ENCODE results near the gene ABTB2. TPM values are rescaled to one million over a fixed set of nuclear protein-coding genes. Genes with fewer than 3 reads are reported as not detected.

The ABTB2 gene
- polyA plus RNA-seq, 3 donors = 6.8 to 17.4 (median 8.0) TPM

GRCh38 chr11:34373727-34374126 lies 15.9 kb upstream of the ABTB2 start:
- no peak for DNase-seq (ENCODE audit: extremely low read depth in 1 of 11, low read depth in 9 of 11, low spot score in 4 of 11)

DNA sequence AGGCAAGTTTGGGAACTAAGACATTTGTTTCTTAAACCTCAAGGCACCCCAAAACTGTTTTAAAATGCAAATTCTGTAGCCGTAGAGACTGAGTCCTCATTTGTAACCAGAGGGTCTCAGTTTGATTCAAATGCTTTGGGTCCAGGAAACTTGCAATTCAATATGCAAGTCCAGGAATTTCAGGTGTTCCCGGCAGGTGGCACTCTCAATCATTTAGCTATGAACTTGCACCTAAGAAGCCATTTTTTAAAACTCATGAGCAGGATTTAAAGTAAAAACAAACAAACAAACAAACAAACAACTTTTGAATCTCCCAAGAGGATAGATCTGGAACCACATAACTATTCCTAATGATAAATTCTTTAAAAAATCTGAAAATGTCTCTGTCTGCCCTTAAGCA lies 8.7 kb upstream of the ABTB2 start:
- no peak for DNase-seq (ENCODE audit: extremely low read depth in 1 of 11, low read depth in 9 of 11, low spot score in 4 of 11)

GRCh38 chr11:34364102-34364501 lies 6.3 kb upstream of the ABTB2 start:
- DNase-seq (ENCODE audit: extremely low read depth in 1 of 11, low read depth in 9 of 11, low spot score in 4 of 11) = no peak

DNA sequence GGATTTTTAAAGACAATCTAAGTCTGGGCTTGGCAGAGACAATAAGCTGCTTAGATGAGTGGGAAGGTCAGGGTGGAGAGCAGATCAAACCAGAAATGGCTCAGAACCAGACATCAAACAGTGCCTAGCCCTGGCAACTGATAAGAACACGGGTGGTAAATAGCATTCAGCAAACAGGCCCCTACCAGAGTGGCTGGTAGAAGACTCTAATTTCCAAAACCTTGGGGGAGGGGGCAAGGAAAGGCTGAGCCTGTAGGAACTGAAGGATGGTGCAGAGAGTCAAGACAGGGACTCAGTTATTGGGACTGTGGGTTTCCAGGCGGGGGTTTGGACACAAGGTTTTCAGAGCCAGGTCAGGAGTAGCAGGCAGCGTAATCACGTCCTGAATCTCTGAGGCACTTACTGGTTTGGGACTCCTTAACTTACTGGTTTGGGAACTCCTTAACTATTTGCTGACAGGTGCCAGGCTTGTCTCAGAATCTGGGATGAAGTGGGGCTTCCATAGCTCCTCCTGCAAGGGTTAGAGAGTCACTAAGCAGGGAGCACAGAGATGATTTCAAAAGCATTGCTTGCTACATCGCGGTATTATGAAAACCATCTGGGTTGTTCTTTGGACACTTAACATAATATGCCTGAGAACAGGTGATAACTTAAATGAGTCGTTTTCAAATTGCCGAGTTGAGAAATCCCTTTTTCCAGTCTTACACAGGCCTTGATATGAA lies 5.7 kb upstream of the ABTB2 start:
- no peak for DNase-seq (ENCODE audit: extremely low read depth in 1 of 11, low read depth in 9 of 11, low spot score in 4 of 11)

DNA sequence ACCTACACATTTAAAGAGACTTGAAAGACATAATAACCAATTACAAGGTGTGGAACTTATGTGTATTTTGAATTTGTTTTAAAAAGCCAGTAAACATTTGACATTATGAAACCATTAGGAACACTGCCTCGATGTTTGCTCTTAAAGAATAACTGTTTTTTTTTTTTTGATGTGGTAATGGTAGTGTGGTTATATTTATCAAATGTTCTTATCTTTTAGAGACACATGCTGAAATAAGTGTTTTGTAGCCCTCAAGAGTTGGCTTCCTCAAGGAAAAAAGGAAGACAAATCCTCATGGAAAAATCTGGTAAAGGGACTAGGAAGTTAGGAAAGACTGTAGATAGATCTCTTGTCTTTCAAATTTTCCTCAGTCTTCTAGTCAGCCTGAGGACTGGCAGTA lies 2.2 kb upstream of the ABTB2 start:
- no peak for DNase-seq (ENCODE audit: extremely low read depth in 1 of 11, low read depth in 9 of 11, low spot score in 4 of 11)

DNA sequence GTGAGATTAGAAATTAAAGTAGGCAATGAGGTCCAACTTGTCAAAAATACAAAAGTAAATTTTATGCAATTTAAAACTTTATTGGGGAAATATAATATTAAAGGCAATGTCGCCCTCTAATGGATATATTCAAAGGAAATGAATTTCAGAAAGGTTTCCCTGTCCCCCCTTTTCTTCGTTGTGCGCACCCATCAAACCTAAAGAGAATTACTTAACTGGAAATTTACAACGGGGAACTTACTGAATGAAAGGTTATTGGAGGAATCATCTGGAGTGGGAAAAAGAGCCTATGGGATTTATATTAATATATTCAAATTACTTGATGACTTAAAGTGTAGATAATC lies 1.7 kb upstream of the ABTB2 start:
- DNase-seq (ENCODE audit: extremely low read depth in 1 of 11, low read depth in 9 of 11, low spot score in 4 of 11) = peak in 1 of 11 donors; percentile 22

GRCh38 chr11:34358728-34359547 lies 1.1 kb upstream of the ABTB2 start:
- peak in 7 of 11 donors; percentile 66 to 85 (median 81) for DNase-seq (ENCODE audit: extremely low read depth in 1 of 11, low read depth in 9 of 11, low spot score in 4 of 11)

- DNase-seq (ENCODE audit: extremely low read depth in 1 of 11, low read depth in 9 of 11, low spot score in 4 of 11) = peak in 5 of 11 donors; percentile 34 to 51 (median 40)
Measured at GRCh38 chr11:34358258-34358727, 483 bp upstream of the ABTB2 start.

- DNase-seq (ENCODE audit: extremely low read depth in 1 of 11, low read depth in 9 of 11, low spot score in 4 of 11) = peak in 6 of 11 donors; percentile 25 to 56 (median 41)
Measured at GRCh38 chr11:34356913-34357700, 703 bp downstream of the ABTB2 start.

DNA sequence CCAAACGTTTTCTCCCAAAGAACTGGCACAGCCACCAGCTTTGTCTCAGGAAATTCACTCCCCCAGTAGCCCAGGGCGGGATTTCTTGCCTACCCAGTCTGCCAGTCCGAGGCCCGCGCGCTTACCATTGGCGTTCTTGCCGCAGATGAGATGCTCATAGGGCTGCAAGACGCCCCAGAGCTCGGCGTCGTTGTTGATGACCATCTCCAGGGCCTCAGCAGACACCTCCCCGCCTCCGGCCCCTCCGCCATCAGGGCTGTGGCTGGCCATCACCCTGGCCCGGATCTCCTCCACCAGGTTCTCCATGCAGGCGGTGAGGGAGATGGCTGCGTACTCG lies 1.3 kb downstream of the ABTB2 start:
- DNase-seq (ENCODE audit: extremely low read depth in 1 of 11, low read depth in 9 of 11, low spot score in 4 of 11) = no peak

GRCh38 chr11:34356130-34356529 lies 1.7 kb downstream of the ABTB2 start:
- no peak for DNase-seq (ENCODE audit: extremely low read depth in 1 of 11, low read depth in 9 of 11, low spot score in 4 of 11)

GRCh38 chr11:34355726-34356125 lies 2.1 kb downstream of the ABTB2 start:
- no peak for DNase-seq (ENCODE audit: extremely low read depth in 1 of 11, low read depth in 9 of 11, low spot score in 4 of 11)

- no peak for DNase-seq (ENCODE audit: extremely low read depth in 1 of 11, low read depth in 9 of 11, low spot score in 4 of 11)
Measured at GRCh38 chr11:34354782-34355181, 3.0 kb downstream of the ABTB2 start.

DNA sequence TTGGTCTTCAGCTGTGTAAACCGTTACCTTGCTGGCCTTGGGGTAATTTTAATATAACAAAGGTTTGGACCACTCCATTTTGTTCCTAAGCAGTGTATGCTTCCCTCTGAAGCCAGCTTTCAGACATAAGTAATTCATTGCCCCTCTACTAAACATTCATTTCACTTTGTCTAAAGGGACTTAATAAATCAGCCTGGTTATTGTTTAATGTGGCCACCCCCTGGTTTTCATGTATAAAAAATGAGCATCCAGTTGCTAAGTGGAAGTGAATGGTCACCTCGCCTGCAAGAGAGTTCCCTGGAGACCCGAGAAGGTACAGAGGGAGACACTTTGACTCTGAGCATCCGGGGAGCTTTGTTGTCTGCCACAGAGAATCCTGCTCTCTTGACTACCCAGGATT lies 3.9 kb downstream of the ABTB2 start:
- no peak for DNase-seq (ENCODE audit: extremely low read depth in 1 of 11, low read depth in 9 of 11, low spot score in 4 of 11)

GRCh38 chr11:34351687-34352469 lies 5.9 kb downstream of the ABTB2 start:
- no peak for DNase-seq (ENCODE audit: extremely low read depth in 1 of 11, low read depth in 9 of 11, low spot score in 4 of 11)

- DNase-seq (ENCODE audit: extremely low read depth in 1 of 11, low read depth in 9 of 11, low spot score in 4 of 11) = no peak
Measured at GRCh38 chr11:34351051-34351450, 6.8 kb downstream of the ABTB2 start.

DNA sequence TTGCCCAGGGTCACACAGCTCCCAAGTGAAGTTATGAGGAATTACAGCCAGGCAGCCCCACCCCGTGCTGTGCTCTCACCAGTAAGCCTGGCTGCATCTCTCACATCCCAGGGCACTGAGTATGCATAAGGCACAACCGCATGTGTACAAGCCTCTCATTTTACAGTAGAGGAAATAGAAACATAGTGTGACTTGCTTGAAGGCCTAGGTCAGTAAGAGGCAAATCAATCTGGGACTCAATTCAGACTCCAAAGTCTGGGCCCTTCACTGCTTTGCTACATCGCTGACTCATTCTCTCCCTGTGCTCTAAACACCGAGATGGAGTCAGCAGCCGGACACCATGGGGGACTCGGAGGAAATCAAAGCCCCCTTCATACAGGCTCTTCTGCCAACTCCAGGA lies 7.9 kb downstream of the ABTB2 start:
- DNase-seq (ENCODE audit: extremely low read depth in 1 of 11, low read depth in 9 of 11, low spot score in 4 of 11) = no peak

GRCh38 chr11:34348919-34349318 lies 8.9 kb downstream of the ABTB2 start:
- no peak for DNase-seq (ENCODE audit: extremely low read depth in 1 of 11, low read depth in 9 of 11, low spot score in 4 of 11)

DNA sequence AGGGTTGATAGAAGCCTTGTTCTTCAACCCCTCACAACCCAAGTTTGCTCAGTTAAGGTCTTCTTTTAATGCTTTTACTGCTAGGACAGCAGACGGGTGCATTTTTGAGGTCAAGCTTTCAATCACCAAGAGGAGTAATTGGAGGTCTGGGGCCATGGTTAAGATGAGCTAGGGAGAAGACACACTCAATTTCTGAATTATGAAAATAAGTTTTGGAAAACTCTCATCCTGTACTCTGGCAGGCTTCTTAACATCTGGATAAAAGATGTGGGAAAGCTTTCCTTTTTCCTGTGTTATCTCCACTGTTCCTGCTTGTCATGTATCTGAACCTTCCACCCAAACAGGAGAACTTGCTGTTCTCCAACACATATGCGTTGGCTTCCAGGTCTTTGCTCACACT lies 9.7 kb downstream of the ABTB2 start:
- no peak for DNase-seq (ENCODE audit: extremely low read depth in 1 of 11, low read depth in 9 of 11, low spot score in 4 of 11)
